H54 (cell line): ENCODE data around the gene SERPINA6.

Experiments
- DNase-seq: peaks from one replicate; pipeline ENCODE4 v3.0.0; 2011; ENCODE audit warnings: low spot score, mixed read lengths; ENCODE audit not compliant: insufficient read length
- FAIRE-seq: peaks from 3 replicates; lab custom pipeline; 2011; peaks lifted over from hg19 to GRCh38; lab: Jason Lieb, UNC
- POLR2A ChIP-seq: IDR thresholded peaks from 2 replicates; pipeline ENCODE4 v1.6.1; 2011; ENCODE audit warnings: low read depth, mild to moderate bottlenecking, low read length

Gene SERPINA6

DNA sequence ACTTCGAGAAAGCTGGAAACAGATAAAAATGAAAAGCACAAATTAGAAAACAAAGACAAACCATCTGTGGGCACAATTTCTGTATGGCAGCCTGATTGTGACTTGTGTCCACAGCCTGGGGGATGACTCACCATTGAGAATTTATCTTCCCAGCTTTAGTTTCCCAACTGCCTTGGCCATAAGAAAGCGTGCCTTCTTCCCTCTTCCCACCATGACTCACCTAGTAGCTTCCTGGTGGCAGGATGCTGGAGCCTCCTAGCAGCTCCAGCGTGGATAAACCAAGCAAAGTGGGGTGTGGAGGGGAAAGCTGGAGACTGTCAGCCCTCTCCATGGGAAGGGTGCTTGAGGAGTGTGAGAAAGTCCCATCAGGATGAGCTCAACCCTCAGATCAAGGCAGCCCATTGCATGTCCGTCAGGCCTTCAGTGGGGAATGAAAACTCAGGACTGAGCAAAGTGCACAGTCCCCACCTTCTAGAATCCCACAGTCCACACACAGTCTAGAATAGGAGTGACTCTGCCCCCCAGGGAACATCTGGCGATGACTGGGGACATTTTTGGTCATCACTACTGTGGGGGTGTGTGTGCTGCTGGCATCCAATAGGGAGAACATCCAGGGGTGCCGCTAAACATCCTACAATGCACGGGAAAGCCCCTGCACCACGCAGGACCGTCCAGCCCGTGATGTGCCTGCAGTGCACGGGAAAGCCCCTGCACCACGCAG lies 22.4 kb upstream of the SERPINA6 start:
- DNase-seq (peak; percentile 66), FAIRE-seq (peak; percentile 88)
- TF ChIP-seq POLR2A, result no peak

DNA sequence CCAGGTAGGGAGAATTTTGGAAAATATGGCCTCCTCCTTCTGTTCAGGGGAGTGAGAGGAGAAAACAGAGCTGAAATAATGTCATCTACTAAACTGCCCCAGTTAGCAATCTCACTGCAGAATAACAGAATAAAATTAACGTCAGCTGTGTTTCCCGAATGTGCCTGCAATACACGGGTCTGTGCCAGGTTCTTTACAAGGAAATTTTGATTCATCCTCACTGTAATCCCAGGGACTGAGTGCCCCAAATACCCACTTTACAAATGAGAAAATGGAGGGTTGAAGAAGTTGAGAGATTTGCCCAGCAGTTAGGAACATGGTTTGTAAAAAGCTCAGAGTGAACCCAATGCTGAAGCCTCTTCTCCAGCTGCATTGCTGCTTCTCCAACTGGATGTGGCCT lies 21.3 kb upstream of the SERPINA6 start:
- no peak for TF ChIP-seq POLR2A
- no peak for DNase-seq
- FAIRE-seq, result no peak

DNA sequence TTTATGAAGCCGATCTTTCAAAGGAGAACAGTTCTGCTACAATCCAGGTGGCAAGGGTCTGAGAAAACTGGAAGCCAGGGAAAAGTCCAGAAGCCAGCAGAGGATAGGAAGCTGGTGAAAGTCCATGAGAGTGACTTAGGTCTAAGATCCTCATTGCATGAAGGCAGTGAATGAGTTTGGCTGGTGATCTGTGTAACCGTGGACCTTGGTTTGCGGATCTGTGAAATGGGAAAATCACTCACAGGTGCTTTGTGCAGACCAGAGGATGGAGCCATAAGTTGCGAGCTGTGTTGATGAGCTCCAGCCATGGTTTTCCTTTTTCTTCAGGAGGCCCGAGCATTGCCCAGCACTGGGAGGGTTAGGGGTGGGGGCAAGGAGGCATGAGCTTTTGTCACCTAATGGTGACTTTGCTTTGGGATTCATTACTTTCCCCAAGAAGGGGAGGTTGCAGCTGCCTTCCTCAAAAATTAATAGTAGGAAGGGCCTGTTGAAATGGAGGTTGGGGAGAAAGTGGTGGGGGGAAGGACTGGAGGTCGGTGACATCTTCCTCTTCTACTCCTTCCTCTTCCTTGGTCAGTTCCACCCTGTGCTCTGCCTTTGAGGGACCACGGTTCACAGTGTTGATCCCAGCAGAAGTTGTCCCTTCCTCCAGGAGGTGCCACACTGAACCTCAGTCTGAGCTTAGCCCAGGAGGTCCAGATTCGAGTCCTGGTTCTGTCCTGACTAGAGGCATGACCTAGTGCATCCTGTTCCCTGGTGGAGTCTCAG lies 20.3 kb upstream of the SERPINA6 start:
- FAIRE-seq (no peak), DNase-seq (no peak)
- no peak for TF ChIP-seq POLR2A

DNA sequence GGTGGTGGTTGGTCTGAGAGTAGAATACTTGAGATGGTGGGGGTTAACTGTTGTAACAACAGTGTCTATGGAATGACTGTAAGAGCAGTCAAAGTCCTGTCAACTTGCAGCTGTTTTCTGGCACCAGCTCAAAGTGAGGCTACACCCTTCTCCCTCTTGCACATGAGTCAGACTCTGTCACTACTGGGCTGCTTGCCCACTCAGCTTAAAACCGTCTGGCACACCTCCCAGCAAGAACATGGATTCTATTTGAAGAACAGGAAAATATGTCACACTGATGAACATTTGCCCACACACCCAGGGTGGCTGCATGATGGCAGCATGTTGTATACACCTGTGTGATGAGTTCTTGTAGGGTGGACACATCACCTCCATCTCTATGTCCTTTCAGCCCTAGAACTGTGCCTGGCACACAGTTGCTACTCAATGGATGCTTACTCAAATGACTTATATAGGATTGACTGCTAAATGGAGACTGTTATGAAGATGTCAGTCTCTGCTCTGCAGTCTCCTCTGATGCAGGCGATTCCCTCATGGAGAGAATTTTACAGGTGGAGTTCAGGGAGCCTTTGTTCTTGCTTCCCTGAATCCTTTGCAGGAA lies 19.3 kb upstream of the SERPINA6 start:
- FAIRE-seq (peak; percentile 96), DNase-seq (peak; percentile 79)
- no peak for TF ChIP-seq POLR2A

DNA sequence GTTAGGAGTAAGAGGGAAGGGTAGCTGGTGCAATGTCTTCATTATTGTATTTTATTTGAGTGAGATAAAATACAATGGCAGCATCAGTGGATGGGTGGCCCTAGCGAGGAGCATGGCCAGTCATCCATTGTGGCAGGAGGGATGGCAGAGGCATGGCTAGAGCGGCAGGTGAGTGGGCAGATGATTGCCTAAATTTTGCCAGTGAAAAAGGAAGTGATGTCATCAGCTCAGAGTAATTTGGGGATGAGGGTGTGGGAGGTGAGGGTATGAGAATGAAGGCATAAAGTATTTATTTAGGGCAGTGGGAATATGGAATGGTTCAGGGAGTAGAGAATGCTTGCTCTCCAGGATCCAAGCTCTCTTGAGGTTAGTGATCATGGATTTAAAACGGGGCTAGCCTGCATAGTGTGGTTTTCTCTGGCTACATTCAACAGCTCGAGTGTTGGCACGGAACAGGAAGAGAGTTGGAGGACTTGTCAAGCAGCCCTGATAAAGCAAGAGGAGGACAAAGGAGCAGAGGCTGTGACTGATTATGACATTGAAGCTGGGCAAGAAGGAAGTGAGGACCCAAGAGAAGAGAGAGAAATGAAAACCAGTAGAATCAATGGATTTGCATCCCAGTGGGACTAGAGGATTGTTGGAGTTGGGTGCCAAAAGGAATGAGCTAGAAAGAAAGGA lies 18.7 kb upstream of the SERPINA6 start:
- no peak for FAIRE-seq

DNA sequence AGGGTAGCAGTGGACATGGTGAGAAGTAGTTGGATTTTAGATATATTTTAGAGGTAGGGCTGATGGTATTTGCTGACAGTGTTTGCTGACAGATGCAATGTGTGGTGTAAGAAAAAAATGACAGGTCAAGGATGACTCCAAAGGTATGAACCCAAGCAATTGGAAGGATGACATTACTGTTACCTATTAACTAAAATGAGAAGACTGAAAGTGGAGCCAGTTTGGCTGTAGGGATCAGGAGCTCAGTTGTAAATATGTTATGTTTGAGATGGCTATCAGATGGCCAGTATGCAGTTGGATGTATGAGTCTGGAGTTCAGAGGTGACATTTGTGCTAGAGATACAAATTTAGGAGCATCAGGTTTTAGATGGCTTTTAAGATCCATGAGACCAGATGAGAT lies 17.4 kb upstream of the SERPINA6 start:
- no peak for DNase-seq
- no peak for TF ChIP-seq POLR2A
- no peak for FAIRE-seq

More for the DNA sequence above, 18.7 kb upstream of the SERPINA6 start:
- no peak for TF ChIP-seq POLR2A
- DNase-seq, result no peak

DNA sequence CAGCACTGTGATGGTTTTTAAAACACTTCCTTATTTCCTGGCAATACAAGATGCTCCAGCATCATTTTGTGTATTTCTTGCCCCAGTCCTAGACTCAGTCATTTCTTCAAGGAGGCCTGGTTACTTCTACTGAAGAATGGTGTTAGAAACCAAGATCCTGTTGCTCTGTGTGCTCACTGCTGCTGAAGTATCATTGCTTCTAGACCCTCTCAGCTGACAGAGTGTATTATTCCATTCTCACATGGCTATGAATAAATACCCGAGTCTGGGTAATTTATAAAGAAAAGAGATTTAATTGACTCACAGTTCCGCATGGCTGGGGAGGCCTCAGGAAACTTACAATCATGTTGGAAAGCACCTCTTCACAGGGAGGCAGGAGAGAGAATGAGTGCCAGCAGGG lies 14.9 kb upstream of the SERPINA6 start:
- DNase-seq, result no peak
- no peak for TF ChIP-seq POLR2A
- no peak for FAIRE-seq

DNA sequence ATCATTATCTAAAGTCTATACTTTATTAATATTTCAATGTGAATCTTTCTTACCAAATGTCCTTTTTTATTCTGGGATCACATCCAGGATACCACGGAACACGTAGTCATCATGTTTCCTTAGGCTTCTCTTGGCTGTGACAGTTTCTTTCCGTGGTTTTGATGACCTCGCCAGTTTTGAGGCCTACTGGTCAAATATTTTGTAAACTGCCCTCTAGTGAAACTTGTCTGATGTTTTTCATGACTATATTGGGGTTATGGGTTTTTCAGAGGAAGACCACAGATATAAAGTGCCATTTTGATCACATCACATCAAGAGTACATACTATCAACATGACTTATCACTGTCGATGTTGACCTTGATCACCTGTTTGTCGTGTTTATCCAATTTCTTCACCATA lies 14.1 kb upstream of the SERPINA6 start:
- DNase-seq, result no peak
- no peak for FAIRE-seq
- no peak for TF ChIP-seq POLR2A

DNA sequence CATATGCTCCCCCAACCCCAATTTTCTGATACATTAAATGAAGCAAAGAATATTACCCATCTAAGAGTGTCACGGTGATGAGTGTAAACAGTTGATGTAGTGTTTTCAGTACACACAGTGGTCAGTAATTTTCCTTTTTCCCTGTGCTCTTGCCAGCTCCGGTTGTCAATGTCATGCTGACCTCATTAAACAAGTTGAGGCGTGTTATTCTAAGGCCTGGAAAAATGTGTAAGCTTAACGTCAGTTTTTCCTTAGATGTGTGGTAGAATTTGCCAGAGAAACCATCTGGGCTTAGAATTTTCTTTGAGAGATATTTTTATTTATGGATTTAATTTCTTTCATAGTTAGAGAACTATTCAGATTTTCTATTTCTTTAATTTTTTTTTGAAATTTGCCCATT lies 11.7 kb upstream of the SERPINA6 start:
- FAIRE-seq (no peak), DNase-seq (no peak)
- TF ChIP-seq POLR2A, result no peak

DNA sequence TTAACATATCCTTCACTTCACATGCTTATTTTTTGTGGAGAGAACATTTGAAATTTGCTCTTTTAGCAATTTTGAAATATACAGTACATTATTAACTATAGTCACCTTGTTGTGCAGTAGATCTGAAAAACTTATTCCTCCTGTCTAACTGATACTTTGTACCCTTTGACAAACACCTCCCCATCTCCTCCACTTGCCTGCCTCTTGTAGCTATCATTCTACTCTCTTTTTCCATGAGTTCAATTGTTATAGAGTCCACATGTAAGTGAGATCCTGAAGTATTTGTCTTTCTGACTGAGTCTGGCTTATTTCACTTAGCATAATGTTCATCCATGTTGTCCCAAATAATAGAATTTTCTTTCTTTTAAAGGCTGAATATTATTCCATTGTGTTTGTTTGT lies 9.5 kb upstream of the SERPINA6 start:
- no peak for DNase-seq
- no peak for TF ChIP-seq POLR2A
- no peak for FAIRE-seq

DNA sequence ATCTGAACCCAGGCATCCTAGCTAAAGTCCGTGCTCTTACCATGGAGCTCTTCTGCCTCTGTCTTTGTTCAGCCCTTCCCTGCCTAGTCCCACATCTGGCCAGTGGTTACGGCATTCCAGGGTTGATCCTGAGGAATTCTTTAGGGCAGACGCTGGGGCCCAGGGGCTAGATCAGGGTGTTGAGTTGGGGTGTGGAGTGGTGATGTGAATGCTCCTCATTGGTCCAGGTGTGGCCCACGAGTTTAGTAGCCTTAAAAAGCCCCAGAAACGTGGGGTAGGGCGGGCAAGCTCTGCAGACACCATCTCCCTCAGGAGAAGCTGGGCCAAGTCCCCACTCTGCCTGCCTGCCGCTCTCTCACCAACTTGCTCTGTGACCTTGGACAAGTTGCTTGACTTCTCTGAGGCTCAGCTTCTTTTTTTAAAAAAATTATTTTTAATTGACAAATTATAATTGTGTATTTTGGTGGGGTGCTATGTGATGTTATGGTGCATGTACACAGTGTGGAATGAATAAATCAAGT lies 9.0 kb upstream of the SERPINA6 start:
- DNase-seq, result no peak
- TF ChIP-seq POLR2A, result no peak
- FAIRE-seq, result no peak

DNA sequence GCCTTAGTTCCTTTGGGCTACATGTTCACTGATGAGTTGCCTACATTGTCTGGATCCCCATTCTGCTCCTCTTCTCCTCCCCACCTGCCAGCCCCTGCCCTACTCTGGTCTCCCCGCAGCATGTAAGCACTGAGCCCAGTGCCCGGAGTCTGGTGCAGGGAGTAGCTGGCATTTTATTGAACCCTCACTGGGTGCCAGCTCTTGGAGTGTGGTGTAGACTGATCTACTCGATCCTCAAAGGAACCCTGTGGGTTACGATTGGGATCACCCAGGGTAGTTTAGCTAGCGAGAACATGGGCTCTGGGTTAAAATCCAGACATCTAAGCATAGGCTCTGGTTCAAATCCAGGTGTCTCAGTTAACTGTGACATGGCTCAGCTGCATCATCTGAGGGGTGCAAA lies 8.3 kb upstream of the SERPINA6 start:
- no peak for FAIRE-seq

DNA sequence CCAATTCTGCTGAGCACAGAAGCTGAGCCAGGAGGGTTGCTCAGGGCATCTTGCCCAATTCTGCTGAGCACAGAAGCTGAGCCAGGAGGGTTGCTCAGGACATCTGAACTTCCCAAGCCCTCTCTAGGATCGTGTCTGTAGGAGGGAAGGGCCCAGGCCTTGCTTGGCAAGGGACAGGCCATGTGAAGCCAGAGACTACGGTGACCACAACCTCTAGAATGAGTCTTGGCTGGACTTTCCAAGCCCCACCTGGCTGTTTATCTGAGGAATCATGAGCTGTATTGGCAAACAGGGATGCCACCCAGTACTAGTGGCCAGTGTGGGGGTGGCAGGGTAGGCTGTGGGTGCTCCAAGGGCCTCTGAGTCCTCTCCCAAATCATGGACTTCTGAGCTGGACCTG lies 7.7 kb upstream of the SERPINA6 start:
- FAIRE-seq, result no peak
- DNase-seq, result no peak
- no peak for TF ChIP-seq POLR2A

More for the DNA sequence above, 8.3 kb upstream of the SERPINA6 start:
- no peak for DNase-seq
- TF ChIP-seq POLR2A, result no peak

DNA sequence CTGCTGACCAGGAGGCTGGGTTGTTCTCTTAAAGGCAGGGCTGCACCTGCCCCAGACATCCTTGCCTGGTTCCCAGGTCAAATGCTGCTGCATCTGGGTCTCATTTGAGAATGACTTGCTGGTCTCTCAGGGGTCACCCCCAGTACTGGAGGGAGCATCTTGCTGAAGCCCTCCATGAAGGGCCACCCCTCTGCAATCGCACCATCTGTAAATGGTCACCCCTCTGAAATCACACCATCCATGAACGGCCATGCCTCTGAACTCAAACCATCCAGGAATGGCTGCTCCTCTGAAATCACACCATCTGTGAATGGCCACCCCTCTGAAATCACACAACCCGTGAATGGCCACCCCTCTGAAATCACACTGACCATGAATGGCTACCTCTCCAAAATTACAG lies 7.3 kb upstream of the SERPINA6 start:
- FAIRE-seq, result no peak

DNA sequence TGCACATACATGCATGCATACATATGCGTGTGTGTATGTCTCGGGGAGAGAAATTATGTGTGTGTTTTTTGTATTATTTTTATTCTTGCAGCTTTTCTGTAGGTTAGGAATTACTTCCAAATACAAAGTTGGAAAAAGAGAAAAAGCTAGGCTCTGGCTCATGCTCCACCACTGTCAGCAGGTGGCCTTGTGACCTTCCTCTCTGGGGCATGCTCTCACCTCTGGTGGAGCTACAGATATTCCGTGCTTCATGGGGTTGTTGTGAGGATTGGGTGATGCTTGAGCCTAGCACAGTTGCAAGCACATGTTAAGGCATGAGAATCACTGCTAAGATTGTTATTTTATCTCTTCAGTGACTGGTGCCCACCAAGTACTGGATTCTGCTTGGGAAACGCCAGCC lies 6.7 kb upstream of the SERPINA6 start:
- FAIRE-seq, result no peak
- no peak for DNase-seq
- TF ChIP-seq POLR2A, result no peak

More for the DNA sequence above, 7.3 kb upstream of the SERPINA6 start:
- TF ChIP-seq POLR2A, result no peak
- no peak for DNase-seq
